Neural cell (in vitro differentiated cells): ENCODE data around the gene BLVRA.

Experiments used
- EP300 ChIP-seq: fragments of 450-650 bp; conservative IDR thresholded peaks from 2 replicates; pipeline ENCODE4 v1.6.1; 2014; ENCODE audit warnings: antibody characterized with exemption, mild to moderate bottlenecking, moderate library complexity; ENCODE audit not compliant: poor library complexity, severe bottlenecking
- POLR2AphosphoS5 ChIP-seq: IDR thresholded peaks from 2 replicates; pipeline ENCODE4 v1.6.1; 2012
- TF ChIP-seq, protein P1 (sequence below): fragments of 450-650 bp; IDR thresholded peaks from 2 replicates; pipeline ENCODE4 v1.5.1; 2014; ENCODE audit warnings: antibody characterized with exemption, mild to moderate bottlenecking, moderate library complexity; ENCODE audit not compliant: poor library complexity, severe bottlenecking
- TF ChIP-seq, protein P2 (sequence below): IDR thresholded peaks from 2 replicates; pipeline ENCODE4 v1.6.1; 2012; ENCODE audit warnings: borderline replicate concordance

- no peak for TF ChIP-seq POLR2AphosphoS5
- TF ChIP-seq, protein P1, sequence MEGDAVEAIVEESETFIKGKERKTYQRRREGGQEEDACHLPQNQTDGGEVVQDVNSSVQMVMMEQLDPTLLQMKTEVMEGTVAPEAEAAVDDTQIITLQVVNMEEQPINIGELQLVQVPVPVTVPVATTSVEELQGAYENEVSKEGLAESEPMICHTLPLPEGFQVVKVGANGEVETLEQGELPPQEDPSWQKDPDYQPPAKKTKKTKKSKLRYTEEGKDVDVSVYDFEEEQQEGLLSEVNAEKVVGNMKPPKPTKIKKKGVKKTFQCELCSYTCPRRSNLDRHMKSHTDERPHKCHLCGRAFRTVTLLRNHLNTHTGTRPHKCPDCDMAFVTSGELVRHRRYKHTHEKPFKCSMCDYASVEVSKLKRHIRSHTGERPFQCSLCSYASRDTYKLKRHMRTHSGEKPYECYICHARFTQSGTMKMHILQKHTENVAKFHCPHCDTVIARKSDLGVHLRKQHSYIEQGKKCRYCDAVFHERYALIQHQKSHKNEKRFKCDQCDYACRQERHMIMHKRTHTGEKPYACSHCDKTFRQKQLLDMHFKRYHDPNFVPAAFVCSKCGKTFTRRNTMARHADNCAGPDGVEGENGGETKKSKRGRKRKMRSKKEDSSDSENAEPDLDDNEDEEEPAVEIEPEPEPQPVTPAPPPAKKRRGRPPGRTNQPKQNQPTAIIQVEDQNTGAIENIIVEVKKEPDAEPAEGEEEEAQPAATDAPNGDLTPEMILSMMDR, result no peak
- TF ChIP-seq, protein P2, sequence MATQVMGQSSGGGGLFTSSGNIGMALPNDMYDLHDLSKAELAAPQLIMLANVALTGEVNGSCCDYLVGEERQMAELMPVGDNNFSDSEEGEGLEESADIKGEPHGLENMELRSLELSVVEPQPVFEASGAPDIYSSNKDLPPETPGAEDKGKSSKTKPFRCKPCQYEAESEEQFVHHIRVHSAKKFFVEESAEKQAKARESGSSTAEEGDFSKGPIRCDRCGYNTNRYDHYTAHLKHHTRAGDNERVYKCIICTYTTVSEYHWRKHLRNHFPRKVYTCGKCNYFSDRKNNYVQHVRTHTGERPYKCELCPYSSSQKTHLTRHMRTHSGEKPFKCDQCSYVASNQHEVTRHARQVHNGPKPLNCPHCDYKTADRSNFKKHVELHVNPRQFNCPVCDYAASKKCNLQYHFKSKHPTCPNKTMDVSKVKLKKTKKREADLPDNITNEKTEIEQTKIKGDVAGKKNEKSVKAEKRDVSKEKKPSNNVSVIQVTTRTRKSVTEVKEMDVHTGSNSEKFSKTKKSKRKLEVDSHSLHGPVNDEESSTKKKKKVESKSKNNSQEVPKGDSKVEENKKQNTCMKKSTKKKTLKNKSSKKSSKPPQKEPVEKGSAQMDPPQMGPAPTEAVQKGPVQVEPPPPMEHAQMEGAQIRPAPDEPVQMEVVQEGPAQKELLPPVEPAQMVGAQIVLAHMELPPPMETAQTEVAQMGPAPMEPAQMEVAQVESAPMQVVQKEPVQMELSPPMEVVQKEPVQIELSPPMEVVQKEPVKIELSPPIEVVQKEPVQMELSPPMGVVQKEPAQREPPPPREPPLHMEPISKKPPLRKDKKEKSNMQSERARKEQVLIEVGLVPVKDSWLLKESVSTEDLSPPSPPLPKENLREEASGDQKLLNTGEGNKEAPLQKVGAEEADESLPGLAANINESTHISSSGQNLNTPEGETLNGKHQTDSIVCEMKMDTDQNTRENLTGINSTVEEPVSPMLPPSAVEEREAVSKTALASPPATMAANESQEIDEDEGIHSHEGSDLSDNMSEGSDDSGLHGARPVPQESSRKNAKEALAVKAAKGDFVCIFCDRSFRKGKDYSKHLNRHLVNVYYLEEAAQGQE, result no peak
- no peak for TF ChIP-seq EP300
Observed at GRCh38 chr7:43790834-43791233, 32.4 kb downstream of the BLVRA start.
